Measurements from ENCODE around the gene PIK3R5. TPM values are rescaled to one million over a fixed set of nuclear protein-coding genes. Genes with fewer than 3 reads are reported as not detected.

The PIK3R5 gene
- total and polyA plus RNA-seq, 2 donors from 2014 or later, result 0.45 to 19.1 TPM

GRCh38 chr17:8847891-8848290 is 117.6 kb downstream of the PIK3R5 start:
- TF ChIP-seq CTCF (IDR thresholded peaks at IDR 0.05; ENCODE audit: borderline replicate concordance, extremely low read depth, insufficient read depth), result no peak
- Histone ChIP-seq H3K36me3 (ENCODE audit: control insufficient read depth in 2 of 3, insufficient read depth in 3 of 3, low read length in 3 of 3) (no peaks in the 10 kb centered on the region), H3K27ac (ENCODE audit: low read depth in 2 of 2, low read length in 2 of 2) (no peak overlapping the region), H3K27me3 (ENCODE audit: control insufficient read depth, insufficient read depth, low read length) (no peaks in the 10 kb centered on the region), H3K9ac (ENCODE audit: low read length in 3 of 3) (no peak overlapping the region), H3K4me3 (ENCODE audit: low read length in 3 of 3) (no peak overlapping the region), H3K9me3 (ENCODE audit: control insufficient read depth in 2 of 3, insufficient read depth in 1 of 3, low read length in 3 of 3) (no peaks in the 10 kb centered on the region), H3K4me1 (ENCODE audit: control insufficient read depth in 2 of 3, insufficient read depth in 2 of 3, low read depth in 1 of 3, low read length in 3 of 3) (no peaks in the 10 kb centered on the region)
- DNase-seq (no peak), FAIRE-seq (no peak)
- intact Hi-C loops (cut with DNase I), result no loop called here

- no peak overlapping the region for H3K4me3 ChIP-seq (ENCODE audit: low read length in 3 of 3)
- H3K36me3 ChIP-seq (ENCODE audit: control insufficient read depth in 2 of 3, insufficient read depth in 3 of 3, low read length in 3 of 3), result no peaks in the 10 kb centered on the region
- H3K27ac ChIP-seq (ENCODE audit: low read depth in 2 of 2, low read length in 2 of 2), result no peak overlapping the region
- no peak for TF ChIP-seq CTCF (IDR thresholded peaks at IDR 0.05; ENCODE audit: borderline replicate concordance, extremely low read depth, insufficient read depth)
- H3K9ac ChIP-seq (ENCODE audit: low read length in 3 of 3), result no peak overlapping the region
- no peak for FAIRE-seq
- no peaks in the 10 kb centered on the region for H3K27me3 ChIP-seq (ENCODE audit: control insufficient read depth, insufficient read depth, low read length)
- no peaks in the 10 kb centered on the region for H3K9me3 ChIP-seq (ENCODE audit: control insufficient read depth in 2 of 3, insufficient read depth in 1 of 3, low read length in 3 of 3)
- no peaks in the 10 kb centered on the region for H3K4me1 ChIP-seq (ENCODE audit: control insufficient read depth in 2 of 3, insufficient read depth in 2 of 3, low read depth in 1 of 3, low read length in 3 of 3)
- peak in 1 of 5 donors; percentile 49 for DNase-seq
- intact Hi-C loops (cut with DNase I), result no loop called here
These were observed 118.7 kb downstream of the PIK3R5 start for GRCh38 chr17:8846768-8847211.

- no peak for FAIRE-seq
- no peak overlapping the region for H3K27ac ChIP-seq (ENCODE audit: low read depth in 2 of 2, low read length in 2 of 2)
- TF ChIP-seq CTCF (IDR thresholded peaks at IDR 0.05; ENCODE audit: borderline replicate concordance, extremely low read depth, insufficient read depth), result no peak
- intact Hi-C loops (cut with DNase I), result no loop called here
- DNase-seq, result no peak
- no peak overlapping the region for H3K9ac ChIP-seq (ENCODE audit: low read length in 3 of 3)
- no peaks in the 10 kb centered on the region for H3K4me1 ChIP-seq (ENCODE audit: control insufficient read depth in 2 of 3, insufficient read depth in 2 of 3, low read depth in 1 of 3, low read length in 3 of 3)
- H3K9me3 ChIP-seq (ENCODE audit: control insufficient read depth in 2 of 3, insufficient read depth in 1 of 3, low read length in 3 of 3), result no peaks in the 10 kb centered on the region
- H3K4me3 ChIP-seq (ENCODE audit: low read length in 3 of 3), result no peak overlapping the region
- no peaks in the 10 kb centered on the region for H3K36me3 ChIP-seq (ENCODE audit: control insufficient read depth in 2 of 3, insufficient read depth in 3 of 3, low read length in 3 of 3)
- H3K27me3 ChIP-seq (ENCODE audit: control insufficient read depth, insufficient read depth, low read length), result no peaks in the 10 kb centered on the region
These were observed 121.0 kb downstream of the PIK3R5 start for GRCh38 chr17:8844229-8845218.
